IMR-90 (cell line): ENCODE data around the gene BCL11B. TPM values are rescaled to one million over a fixed set of nuclear protein-coding genes. Genes with fewer than 3 reads are reported as not detected.

Source experiments
- ATAC-seq: fragments of 200-7000 bp; cut with Tn5 transposase; 2 replicates; pipeline ENCODE4 v1.9.1; 2020; ENCODE audit warnings: low read depth, mild to moderate bottlenecking, moderate library complexity
- BruUV-seq: library from RNA; stranded (reverse); fragments of 400-500 nt; replicated peaks from 2 replicates; lab custom pipeline; 2021; lab: Mats Ljungman, UMichigan
- CTCF ChIA-PET: fragments of 300-600 bp; formaldehyde crosslinking; extraction: SDS; loops from one replicate; lab custom pipeline; 2021; ENCODE audit warnings: antibody characterized with exemption; lab: Yijun Ruan, JAX
- POLR2A ChIA-PET: fragments of 300-600 bp; sonication (Branson Sonifier 250); formaldehyde crosslinking; loops from one replicate; lab custom pipeline; 2022; ENCODE audit warnings: antibody characterized with exemption; ENCODE audit not compliant: unreplicated experiment; lab: Charles Lee
- DNase-seq: peaks from one replicate; pipeline ENCODE4 v3.0.0; 2013
- H2AFZ ChIP-seq: replicated peaks from 2 replicates; pipeline ENCODE3; 2013; ENCODE audit warnings: low read length, mild to moderate bottlenecking; ENCODE audit not compliant: poor library complexity
- H2AK5ac ChIP-seq: 2 replicates; pipeline ENCODE4 v1.6.1; 2013; ENCODE audit warnings: low read depth, low read length, inconsistent platforms
- H2AK9ac ChIP-seq: replicated peaks from 2 replicates; pipeline ENCODE3; 2013; ENCODE audit warnings: mild to moderate bottlenecking, low read depth, low read length, moderate library complexity; ENCODE audit not compliant: poor library complexity
- H2BK120ac ChIP-seq: 2 replicates; pipeline ENCODE4 v1.6.1; 2013; ENCODE audit warnings: low read depth, low read length, inconsistent platforms
- H2BK15ac ChIP-seq: 3 replicates; pipeline ENCODE4 v1.6.1; 2013; ENCODE audit warnings: low read depth, low read length, inconsistent platforms
- H2BK20ac ChIP-seq: 2 replicates; pipeline ENCODE4 v1.6.1; 2013; ENCODE audit warnings: low read depth, mild to moderate bottlenecking, inconsistent platforms, low read length, moderate library complexity
- H2BK5ac ChIP-seq: 2 replicates; pipeline ENCODE4 v1.6.1; 2013; ENCODE audit warnings: mild to moderate bottlenecking, low read depth, low read length, inconsistent platforms; ENCODE audit not compliant: poor library complexity, severe bottlenecking
- H3K14ac ChIP-seq: replicated peaks from 2 replicates; pipeline ENCODE4 v1.6.1; 2013; ENCODE audit warnings: low read depth, low read length, inconsistent platforms
- H3K18ac ChIP-seq: 2 replicates; pipeline ENCODE4 v1.6.1; 2013; ENCODE audit warnings: low read depth, low read length, control low read depth
- H3K23ac ChIP-seq: 2 replicates; pipeline ENCODE4 v1.6.1; 2013; ENCODE audit warnings: low read depth, low read length, inconsistent platforms
- H3K27ac ChIP-seq: 2 replicates; pipeline ENCODE4 v1.5.1; 2013; ENCODE audit warnings: mild to moderate bottlenecking, control low read depth, low read length; ENCODE audit not compliant: insufficient read depth
- H3K27me3 ChIP-seq: 2 replicates; pipeline ENCODE4 v1.6.1; 2013; ENCODE audit warnings: low read length; ENCODE audit not compliant: control insufficient read depth, insufficient read depth
- H3K36me3 ChIP-seq: 2 replicates; pipeline ENCODE4 v1.6.1; 2013; ENCODE audit warnings: low read length, mixed read lengths; ENCODE audit not compliant: control insufficient read depth, insufficient read depth
- H3K4ac ChIP-seq: 2 replicates; pipeline ENCODE4 v1.6.1; 2013; ENCODE audit warnings: low read depth, low read length, inconsistent platforms
- H3K4me1 ChIP-seq: 2 replicates; pipeline ENCODE4 v1.6.1; 2013; ENCODE audit warnings: low read length, mixed read lengths; ENCODE audit not compliant: control insufficient read depth, insufficient read depth
- H3K4me2 ChIP-seq: 2 replicates; pipeline ENCODE4 v1.6.1; 2013; ENCODE audit warnings: low read depth, mild to moderate bottlenecking, control low read depth, low read length, moderate library complexity
- H3K4me3 ChIP-seq: 2 replicates; pipeline ENCODE4 v1.5.1; 2013; ENCODE audit warnings: low read depth, mild to moderate bottlenecking, control low read depth, low read length, moderate library complexity; ENCODE audit not compliant: insufficient read depth
- H3K56ac ChIP-seq: 2 replicates; pipeline ENCODE4 v1.6.1; 2013; ENCODE audit warnings: low read length, inconsistent platforms; ENCODE audit not compliant: insufficient read depth; ENCODE audit errors: extremely low read depth
- H3K79me1 ChIP-seq, 2 experiments: 2 replicates each; pipeline ENCODE4 v1.6.1; 2013; ENCODE audit warnings: low read length in 2 of 2, inconsistent platforms in 1 of 2, low read depth in 1 of 2
- H3K9ac ChIP-seq: 2 replicates; pipeline ENCODE4 v1.6.1; 2013; ENCODE audit warnings: low read depth, low read length, control low read depth
- H3K9me1 ChIP-seq: 2 replicates; pipeline ENCODE4 v1.6.1; 2013; ENCODE audit warnings: low read length, inconsistent platforms; ENCODE audit not compliant: insufficient read depth
- H3K9me3 ChIP-seq: 2 replicates; pipeline ENCODE4 v1.6.1; 2013; ENCODE audit warnings: low read length; ENCODE audit not compliant: control insufficient read depth, insufficient read depth
- H4K20me1 ChIP-seq: 2 replicates; pipeline ENCODE4 v1.6.1; 2013; ENCODE audit warnings: low read length, inconsistent platforms; ENCODE audit not compliant: insufficient read depth
- H4K5ac ChIP-seq: 2 replicates; pipeline ENCODE4 v1.6.1; 2013; ENCODE audit warnings: mild to moderate bottlenecking, low read depth, low read length, control low read depth
- H4K8ac ChIP-seq, 2 experiments: 2 replicates each; pipeline ENCODE4 v1.6.1; 2013; ENCODE audit warnings: low read depth in 2 of 2, low read length in 2 of 2, control low read depth in 1 of 2, inconsistent platforms in 1 of 2
- H4K91ac ChIP-seq: 2 replicates; pipeline ENCODE4 v1.6.1; 2013; ENCODE audit warnings: low read depth, low read length, inconsistent platforms; ENCODE audit not compliant: insufficient read depth
- BHLHE40 ChIP-seq: fragments of 150-350 bp; IDR thresholded peaks from 2 replicates; pipeline ENCODE4 v1.6.1; 2016; ENCODE audit warnings: mild to moderate bottlenecking, low read depth, low read length
- CEBPB ChIP-seq: IDR thresholded peaks from 2 replicates; pipeline ENCODE4 v1.6.1; 2012; ENCODE audit warnings: low read depth, low read length, improper control_type of control experiment
- CHD1 ChIP-seq: IDR thresholded peaks from 2 replicates; pipeline ENCODE4 v1.6.1; 2012; ENCODE audit warnings: low read depth, low read length, improper control_type of control experiment
- ELK1 ChIP-seq: fragments of 150-350 bp; IDR thresholded peaks from 2 replicates; pipeline ENCODE4 v1.6.1; 2016; ENCODE audit warnings: low read depth, mild to moderate bottlenecking, low read length, moderate library complexity, borderline replicate concordance
- FOS ChIP-seq: fragments of 150-350 bp; IDR thresholded peaks from 2 replicates; pipeline ENCODE4 v1.6.1; 2016; ENCODE audit warnings: low read depth, low read length
- MAZ ChIP-seq: IDR thresholded peaks from 2 replicates; pipeline ENCODE4 v1.6.1; 2012; ENCODE audit warnings: low read depth, mild to moderate bottlenecking, low read length, improper control_type of control experiment, moderate library complexity, borderline replicate concordance
- MXI1 ChIP-seq: IDR thresholded peaks from 2 replicates; pipeline ENCODE4 v1.6.1; 2012; ENCODE audit warnings: low read depth, mild to moderate bottlenecking, low read length, moderate library complexity, borderline replicate concordance
- NFE2L2 ChIP-seq: fragments of 150-350 bp; IDR thresholded peaks from 2 replicates; pipeline ENCODE4 v1.6.1; 2016; ENCODE audit warnings: low read depth, mild to moderate bottlenecking, low read length
- POLR2A ChIP-seq: IDR thresholded peaks from 2 replicates; pipeline ENCODE4 v1.6.1; 2012; ENCODE audit warnings: mild to moderate bottlenecking, low read depth, low read length
- RCOR1 ChIP-seq: IDR thresholded peaks from 2 replicates; pipeline ENCODE4 v1.6.1; 2012; ENCODE audit warnings: mild to moderate bottlenecking, low read length, improper control_type of control experiment; ENCODE audit not compliant: insufficient replicate concordance
- SMC3 ChIP-seq: fragments of 150-350 bp; IDR thresholded peaks from 2 replicates; pipeline ENCODE4 v1.6.1; 2016; ENCODE audit warnings: low read depth, mild to moderate bottlenecking, antibody characterized with exemption, low read length, moderate library complexity
- WGBS, 2 experiments: methylation state at CpG; one replicate each; pipeline versions ENCODE4 v1.1.5 to v1.1.7; 2013; ENCODE audit warnings: missing lambda C conversion rate in 2 of 2; ENCODE audit not compliant: insufficient read length in 1 of 2; ENCODE audit errors: extremely low coverage in 2 of 2; 5-methylcytosine and 5-hydroxymethylcytosine counted together
- dilution Hi-C: fragments of 300-500 bp; cut with HindIII; formaldehyde crosslinking; loops from one replicate; pipeline ENCODE4 v1.14.3; 2018; ENCODE audit warnings: low sequenced_read_pairs; ENCODE audit not compliant: unreplicated experiment
- in situ Hi-C: fragments of 300-500 bp; cut with MboI; formaldehyde crosslinking; loops from 3 replicates; pipeline ENCODE4 v1.14.3; 2019; ENCODE audit warnings: low sequenced_read_pairs, inconsistent platforms, mixed read lengths
- intact Hi-C: fragments of 100-400 bp; cut with micrococcal nuclease; formaldehyde crosslinking; loops from 2 replicates; pipeline ENCODE4 v1.10.0; 2022
- polyA plus RNA-seq, 3 experiments: library from polyadenylated mRNA; depleted of rRNA; stranded (reverse); fragments of >200 nt; gene quantifications; 2 replicates each; pipeline ENCODE4 v1.2.3, GENCODE V29; 2012; ENCODE audit warnings: low replicate concordance in 1 of 3
- total RNA-seq: library from RNA; depleted of rRNA; stranded (reverse); fragments of >200 nt; gene quantifications from 2 replicates; pipeline ENCODE4 v1.2.3, GENCODE V29; 2012

BCL11B gene
- total and polyA plus RNA-seq, 2 of the 4 experiments (the other 2 are of a cell fraction), result under 0.01 TPM; not detected in 1

- Histone ChIP-seq H4K8ac (no peak overlapping the region), H4K91ac (no peak overlapping the region), H4K20me1 (no peaks in the 10 kb centered on the region), H3K27me3 (no peaks in the 10 kb centered on the region), H3K56ac (no peak overlapping the region), H3K79me1 (no peaks in the 10 kb centered on the region), H2BK15ac (no peak overlapping the region), H3K14ac (no peak overlapping the region), H3K18ac (no peak overlapping the region), H3K9ac (no peak overlapping the region), H3K4me2 (no peak overlapping the region), H3K4me3 (no peak overlapping the region), H4K5ac (no peak overlapping the region), H3K4ac (no peak overlapping the region), H2AFZ (no peak overlapping the region), H3K9me1 (no peaks in the 10 kb centered on the region), H3K4me1 (no peaks in the 10 kb centered on the region), H3K27ac (no peak overlapping the region), H2BK20ac (no peak overlapping the region), H3K36me3 (no peaks in the 10 kb centered on the region), H2BK5ac (no peak overlapping the region), H3K9me3 (peaks cover 23% of the 10 kb centered on the region), H2AK5ac (no peak overlapping the region), H2AK9ac (no peak overlapping the region), H2BK120ac (no peak overlapping the region), H3K23ac (no peak overlapping the region)
- DNase-seq (no peak), ATAC-seq (no peak)
- in situ Hi-C loops (no loop called here), dilution Hi-C loops (no loop called here), intact Hi-C loops (no loop called here)
- no CpG with 5 or more reads among the region's 2 CpGs for WGBS, 2 experiments
- TF ChIP-seq BHLHE40, result no peak
- no peak for TF ChIP-seq MAZ
- TF ChIP-seq SMC3, result no peak
- TF ChIP-seq ELK1, result no peak
- no peak for TF ChIP-seq MXI1
- TF ChIP-seq RCOR1, result no peak
- no peak for TF ChIP-seq FOS
- no peak for TF ChIP-seq NFE2L2
- no peak for TF ChIP-seq CHD1
- no peak for TF ChIP-seq CEBPB
- TF ChIP-seq POLR2A, result no peak
- BruUV-seq, result no TSS peak
- ChIA-PET POLR2A (no interaction called here), CTCF (no interaction called here)
These were observed 121.8 kb downstream of the BCL11B start for GRCh38 chr14:99150236-99150635.
